Spleen (tissue), 11 donors: ENCODE measurements around the gene APLF. TPM values are rescaled to one million over a fixed set of nuclear protein-coding genes. Genes with fewer than 3 reads are reported as not detected.
"Not testable (repeated sequence)": the region's sequence is repeated elsewhere in the genome, so short reads cannot be mapped to it uniquely, and the experiment has no call there.

Source experiments
- DNase-seq: peaks from one replicate; pipeline ENCODE4 v3.0.0-alpha.2; 2020
- H3K27ac ChIP-seq, 8 donors: fragments of 200-600 bp; sonication (generic) in 7 of 8; 1 replicate in 4 of 8; 2 replicates in 4 of 8; pipeline versions ENCODE4 v1.5.0 to v1.8.0; 2016 to 2021; ENCODE audit warnings: inconsistent platforms in 4 of 8, mild to moderate bottlenecking in 4 of 8, moderate library complexity in 1 of 8
- H3K27me3 ChIP-seq, 7 donors: fragments of 200-600 bp; sonication (generic) in 6 of 7; replicated peaks in 1 of 7; 1 replicate in 4 of 7; 2 replicates in 3 of 7; pipeline versions ENCODE4 v1.5.0 to v1.8.0; 2016 to 2021; ENCODE audit warnings: inconsistent platforms in 3 of 7, mild to moderate bottlenecking in 1 of 7
- H3K36me3 ChIP-seq, 6 donors: fragments of 200-600 bp; sonication (generic) in 5 of 6; 1 replicate in 4 of 6; 2 replicates in 2 of 6; pipeline versions ENCODE4 v1.5.0 to v1.8.0; 2016 to 2021; ENCODE audit warnings: inconsistent platforms in 2 of 6
- H3K4me1 ChIP-seq, 6 donors: fragments of 200-600 bp; sonication (generic) in 5 of 6; 1 replicate in 3 of 6; 2 replicates in 3 of 6; pipeline versions ENCODE4 v1.5.0 to v1.8.0; 2016 to 2021; ENCODE audit warnings: inconsistent platforms in 3 of 6
- H3K4me3 ChIP-seq, 8 donors: fragments of 200-600 bp; sonication (generic) in 7 of 8; 1 replicate in 4 of 8; 2 replicates in 4 of 8; pipeline versions ENCODE4 v1.5.0 to v1.8.0; 2016 to 2021; ENCODE audit warnings: inconsistent platforms in 4 of 8, mild to moderate bottlenecking in 4 of 8, moderate library complexity in 2 of 8
- H3K9me3 ChIP-seq, 8 donors: fragments of 200-600 bp; sonication (generic) in 7 of 8; 1 replicate in 4 of 8; 2 replicates in 4 of 8; pipeline versions ENCODE4 v1.5.0 to v1.8.0; 2016 to 2021; ENCODE audit warnings: inconsistent platforms in 4 of 8
- POLR2A ChIP-seq, 3 donors: fragments of 450-650 bp; IDR thresholded peaks; one replicate each; pipeline ENCODE4 v1.5.1; 2017; ENCODE audit warnings: antibody characterized with exemption in 3 of 3, mild to moderate bottlenecking in 1 of 3
- POLR2AphosphoS5 ChIP-seq, 3 donors: sonication (generic); formaldehyde crosslinking; IDR thresholded peaks; one replicate each; pipeline ENCODE4 v1.5.1; 2017; ENCODE audit warnings: antibody characterized with exemption in 3 of 3
- WGBS, 5 donors: extraction: QIAGEN DNeasy Blood & Tissue Kit in 3 of 5; methylation state at CpG; one replicate each; pipeline versions ENCODE4 v1.1.5 to v1.1.7; 2013 to 2018; 5-methylcytosine and 5-hydroxymethylcytosine counted together
- intact Hi-C: fragments of 100-400 bp; cut with DNase I; formaldehyde crosslinking; loops from one replicate; pipeline ENCODE4 v1.15.0; 2023; ENCODE audit warnings: low total_unique reads
- polyA plus RNA-seq, 3 donors: library from polyadenylated mRNA; stranded (reverse); fragments of 200-250 nt; gene quantifications; one replicate each; pipeline ENCODE4 v1.2.1, GENCODE V29; 2013
- total RNA-seq, 7 donors: library from RNA; depleted of rRNA in 3 of 7; stranded (reverse); fragments of >200 nt in 3 of 7; fragmentation: NEBNext Ultra II Directional in 4 of 7; extraction: Animal tissue kit (Norgen Biotek cat#: 25700) in 4 of 7; gene quantifications; one replicate each; pipeline versions ENCODE4 v1.1.0 to v1.2.1, GENCODE V29; 2016 to 2021
- TF ChIP-seq, protein P1 (sequence below), 11 experiments: fragments of 200-600 bp in 7 of 11; fragments of 450-650 bp in 4 of 11; sonication (generic) in 4 of 11; IDR thresholded peaks in 8 of 11; conservative IDR thresholded peaks in 3 of 11; 1 replicate in 7 of 11; 2 replicates in 4 of 11; pipeline versions ENCODE4 v1.4.0 to v1.8.0; 2016 to 2021; ENCODE audit warnings: antibody characterized with exemption in 11 of 11, inconsistent platforms in 4 of 11, mild to moderate bottlenecking in 1 of 11
- donor health status: healthy with polysubstance abuse.
- donor health status: DM: no; HTN: no; CAD: no; lungs with moderate emphysema.
- donor health status: DM: no; HTN: no; CAD: no.
- donor health status: Bipolar disorder and iron deficiency.
- donor health status: healthy.
- donor health status: DM: no; HTN: no; CAD: no.
- donor health status: DM: yes; HTN: yes; CAD: no.

APLF gene
- total and polyA plus RNA-seq, 10 donors = 1.1 to 7.2 (median 5.0) TPM

DNA sequence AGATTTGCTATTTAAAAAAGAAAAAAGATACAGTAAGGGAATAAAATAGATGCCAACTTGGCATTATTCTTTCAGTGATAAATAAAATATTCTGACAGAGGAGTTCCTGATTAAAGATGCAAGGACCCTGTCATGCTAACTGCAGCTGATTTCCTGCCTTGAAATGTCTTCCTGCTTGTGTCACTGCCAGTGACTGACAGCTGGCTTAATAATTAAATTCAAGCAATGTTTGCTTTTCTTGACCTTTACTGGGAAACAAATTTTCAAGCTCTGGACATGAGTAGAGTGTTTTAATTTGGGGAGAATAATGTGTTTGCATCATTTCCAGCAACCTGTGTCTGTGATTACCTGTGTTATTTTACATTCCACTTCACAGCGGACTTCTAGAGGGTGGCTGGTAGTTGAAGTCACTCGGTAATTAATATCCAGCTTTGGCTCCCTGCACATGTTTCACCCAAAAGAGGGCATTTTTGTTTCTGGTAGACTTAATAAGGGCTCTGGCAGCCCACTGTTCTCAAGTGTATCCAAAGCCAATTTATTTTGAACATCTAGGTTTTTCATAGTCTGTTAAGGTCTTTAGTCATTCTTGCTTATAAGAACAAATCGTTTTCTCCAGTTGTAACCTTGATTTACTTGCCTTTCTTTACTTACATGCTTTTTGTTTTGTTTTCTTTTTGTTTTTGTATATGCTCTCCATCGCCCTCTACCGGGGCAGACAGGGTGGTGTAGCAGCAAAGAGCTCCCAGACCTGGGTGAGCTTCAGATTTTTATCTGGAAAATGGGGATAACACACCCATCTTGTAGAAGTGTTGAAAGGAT is 127.5 kb downstream of the APLF start:
- Histone ChIP-seq H3K36me3 (no peaks in the 10 kb centered on the region), H3K9me3 (peaks cover 0 to 5% (median under 1%) of the 10 kb centered on the region in 8 donors), H3K4me3 (peak overlapping the region in 1 of 8 donors; percentile 35), H3K27ac (peak overlapping the region in 3 of 8 donors; percentile 21 to 51 (median 29)), H3K27me3 (no peaks in the 10 kb centered on the region), H3K4me1 (peaks cover 0 to 13% (median 9%) of the 10 kb centered on the region in 6 donors)
- 35 to 38% (median 35%) methylated on average over 5 of the region's 5 CpGs for WGBS, 5 donors
- intact Hi-C loops = no loop called here
- TF ChIP-seq POLR2AphosphoS5 (IDR thresholded peaks at IDR 0.05) = no peak
- TF ChIP-seq, protein P1, sequence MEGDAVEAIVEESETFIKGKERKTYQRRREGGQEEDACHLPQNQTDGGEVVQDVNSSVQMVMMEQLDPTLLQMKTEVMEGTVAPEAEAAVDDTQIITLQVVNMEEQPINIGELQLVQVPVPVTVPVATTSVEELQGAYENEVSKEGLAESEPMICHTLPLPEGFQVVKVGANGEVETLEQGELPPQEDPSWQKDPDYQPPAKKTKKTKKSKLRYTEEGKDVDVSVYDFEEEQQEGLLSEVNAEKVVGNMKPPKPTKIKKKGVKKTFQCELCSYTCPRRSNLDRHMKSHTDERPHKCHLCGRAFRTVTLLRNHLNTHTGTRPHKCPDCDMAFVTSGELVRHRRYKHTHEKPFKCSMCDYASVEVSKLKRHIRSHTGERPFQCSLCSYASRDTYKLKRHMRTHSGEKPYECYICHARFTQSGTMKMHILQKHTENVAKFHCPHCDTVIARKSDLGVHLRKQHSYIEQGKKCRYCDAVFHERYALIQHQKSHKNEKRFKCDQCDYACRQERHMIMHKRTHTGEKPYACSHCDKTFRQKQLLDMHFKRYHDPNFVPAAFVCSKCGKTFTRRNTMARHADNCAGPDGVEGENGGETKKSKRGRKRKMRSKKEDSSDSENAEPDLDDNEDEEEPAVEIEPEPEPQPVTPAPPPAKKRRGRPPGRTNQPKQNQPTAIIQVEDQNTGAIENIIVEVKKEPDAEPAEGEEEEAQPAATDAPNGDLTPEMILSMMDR (IDR thresholded peaks at IDR 0.05 in 8 of 11, conservative IDR thresholded peaks at IDR 0.05 in 3 of 11) = peak; percentile 62 to 87 (median 80)
- TF ChIP-seq POLR2A (IDR thresholded peaks at IDR 0.05) = no peak
- DNase-seq = peak; percentile 72

DNA sequence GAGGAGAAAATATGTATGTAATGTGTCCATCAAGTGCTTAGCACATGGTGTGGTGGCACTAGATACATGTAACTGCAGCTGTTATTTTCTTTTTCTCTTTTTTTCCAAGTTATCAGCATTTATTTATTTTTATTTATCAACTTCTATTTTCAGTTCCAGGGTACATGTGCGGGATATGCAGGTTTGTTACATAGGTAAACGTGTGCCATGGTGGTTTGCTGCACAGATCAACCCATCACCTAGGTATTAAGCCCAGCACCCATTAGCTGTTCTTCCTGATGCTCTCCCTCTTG is 128.1 kb downstream of the APLF start:
- H3K27me3 ChIP-seq, H3K4me3 ChIP-seq, DNase-seq, intact Hi-C loops, H3K36me3 ChIP-seq: not testable (repeated sequence)
- TF ChIP-seq, protein P1 (IDR thresholded peaks at IDR 0.05 in 8 of 11, conservative IDR thresholded peaks at IDR 0.05 in 3 of 11) = peak in 3 of 11 experiments; percentile 5 to 37 (median 34)
- Histone ChIP-seq H3K27ac (peak overlapping the region in 1 of 8 donors; percentile 21), H3K9me3 (peaks cover 0 to 11% (median 5%) of the 10 kb centered on the region in 8 donors), H3K4me1 (peaks cover 0 to 13% (median 9%) of the 10 kb centered on the region in 6 donors)
- 63 to 93% (median 68%) methylated on average over 2 of the region's 2 CpGs for WGBS, 5 donors

DNA sequence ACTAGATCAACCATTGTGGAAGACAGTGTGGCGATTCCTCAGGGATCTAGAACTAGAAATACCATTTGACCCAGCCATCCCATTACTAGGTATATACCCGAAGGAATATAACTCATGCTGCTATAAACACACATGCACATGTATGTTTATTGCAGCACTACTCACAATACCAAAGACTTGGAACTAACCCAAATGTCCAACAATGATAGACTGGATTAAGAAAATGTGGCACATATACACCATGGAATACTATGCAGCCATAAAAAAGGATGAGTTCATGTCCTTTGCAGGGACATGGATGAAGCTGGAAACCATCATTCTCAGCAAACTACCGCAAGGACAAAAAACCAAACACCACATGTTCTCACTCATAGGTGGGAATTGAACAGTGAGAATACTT is 133.1 kb downstream of the APLF start:
- 81 to 97% (median 86%) methylated on average over 2 to 3 of the region's 3 CpGs for WGBS, 5 donors

DNA sequence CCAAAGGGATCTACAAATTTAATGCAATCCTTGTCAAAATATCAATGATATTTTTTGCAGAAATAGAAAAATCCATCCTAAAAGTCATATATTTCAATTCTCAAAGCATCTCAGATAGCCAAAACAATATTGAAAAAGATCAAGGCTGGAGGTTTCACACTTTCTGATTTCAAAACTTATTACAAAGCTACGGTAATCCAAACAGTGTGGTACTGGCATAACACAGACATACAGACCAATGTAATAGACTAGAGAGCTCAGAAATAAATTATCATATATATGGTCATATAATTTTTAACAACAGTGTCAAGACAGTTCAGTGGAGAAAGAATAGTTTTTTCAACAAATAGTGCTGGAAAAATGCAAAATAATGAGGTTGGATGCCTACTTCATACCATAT is 135.7 kb downstream of the APLF start:
- Histone ChIP-seq H3K4me1 (no peaks in the 10 kb centered on the region), H3K36me3 (no peaks in the 10 kb centered on the region), H3K9me3 (peaks cover 0 to 44% (median 36%) of the 10 kb centered on the region in 8 donors), H3K4me3 (no peak overlapping the region), H3K27ac (no peak overlapping the region), H3K27me3 (no peaks in the 10 kb centered on the region)
- no peak for TF ChIP-seq POLR2A (IDR thresholded peaks at IDR 0.05)
- TF ChIP-seq, protein P1 (IDR thresholded peaks at IDR 0.05 in 8 of 11, conservative IDR thresholded peaks at IDR 0.05 in 3 of 11) = no peak
- no peak for TF ChIP-seq POLR2AphosphoS5 (IDR thresholded peaks at IDR 0.05)
- intact Hi-C loops = no loop called here
- DNase-seq = no peak
- WGBS, 5 donors = 88 to 97% (median 94%) methylated on average over 1 of the region's 1 CpG

More for the DNA sequence above, 133.1 kb downstream of the APLF start:
- H3K36me3 ChIP-seq, H3K27ac ChIP-seq, H3K4me3 ChIP-seq, H3K4me1 ChIP-seq, intact Hi-C loops, H3K27me3 ChIP-seq, DNase-seq: not testable (repeated sequence)
- H3K9me3 ChIP-seq = peaks cover 0 to 44% (median 36%) of the 10 kb centered on the region in 8 donors
